Superior temporal gyrus (tissue), 1 donor: ENCODE data around the gene AHNAK2.
"Not testable (repeated sequence)": the region's sequence is repeated elsewhere in the genome, so short reads cannot be mapped to it uniquely, and the experiment has no call there.

ENCODE experiments used
- DNase-seq: peaks from one replicate; pipeline ENCODE4 v3.0.0-alpha.2; 2016; ENCODE audit errors: extremely low spot score

Gene AHNAK2

GRCh38 chr14:104953896-104954656 is 24.1 kb downstream of the AHNAK2 start:
- DNase-seq, result no peak

- no peak for DNase-seq
Measured at GRCh38 chr14:104953097-104953496, 25.1 kb downstream of the AHNAK2 start.

- DNase-seq, result not testable (repeated sequence)
Measured at GRCh38 chr14:104951863-104952657, 26.1 kb downstream of the AHNAK2 start.

- not testable (repeated sequence) for DNase-seq
Measured at GRCh38 chr14:104950701-104951100, 27.5 kb downstream of the AHNAK2 start.

- no peak for DNase-seq
Measured at GRCh38 chr14:104950021-104950420, 28.2 kb downstream of the AHNAK2 start.

GRCh38 chr14:104949406-104949955 is 28.7 kb downstream of the AHNAK2 start:
- not testable (repeated sequence) for DNase-seq

- no peak for DNase-seq
Measured at GRCh38 chr14:104948736-104949031, 29.5 kb downstream of the AHNAK2 start.

- not testable (repeated sequence) for DNase-seq
Measured at GRCh38 chr14:104947881-104948735, 30.1 kb downstream of the AHNAK2 start.

GRCh38 chr14:104947201-104947600 is 31.0 kb downstream of the AHNAK2 start:
- not testable (repeated sequence) for DNase-seq

GRCh38 chr14:104945986-104946965 is 31.9 kb downstream of the AHNAK2 start:
- not testable (repeated sequence) for DNase-seq

- DNase-seq, result not testable (repeated sequence)
Measured at GRCh38 chr14:104945266-104945665, 32.9 kb downstream of the AHNAK2 start.

GRCh38 chr14:104944436-104945205 is 33.6 kb downstream of the AHNAK2 start:
- not testable (repeated sequence) for DNase-seq

GRCh38 chr14:104944016-104944308 is 34.2 kb downstream of the AHNAK2 start:
- not testable (repeated sequence) for DNase-seq

- DNase-seq, result not testable (repeated sequence)
Measured at GRCh38 chr14:104943216-104944015, 34.8 kb downstream of the AHNAK2 start.

GRCh38 chr14:104942586-104942985 is 35.6 kb downstream of the AHNAK2 start:
- no peak for DNase-seq

- no peak for DNase-seq
Measured at GRCh38 chr14:104941508-104942365, 36.4 kb downstream of the AHNAK2 start.

- no peak for DNase-seq
Measured at GRCh38 chr14:104940526-104941150, 37.5 kb downstream of the AHNAK2 start.
